ENCODE measurements around the gene CASP4.
"Not testable (repeated sequence)": the region's sequence is repeated elsewhere in the genome, so short reads cannot be mapped to it uniquely, and the experiment has no call there.

The CASP4 gene

GRCh38 chr11:104956528-104956927 lies 11.8 kb downstream of the CASP4 start:
- DNase-seq (ENCODE audit: low spot score): no peak

GRCh38 chr11:104946907-104947306 lies 21.5 kb downstream of the CASP4 start:
- peak; percentile 2 for DNase-seq (ENCODE audit: low spot score)

GRCh38 chr11:104944076-104944475 lies 24.3 kb downstream of the CASP4 start:
- DNase-seq (ENCODE audit: low spot score): no peak

- DNase-seq (ENCODE audit: low spot score): no peak
Observed at GRCh38 chr11:104943561-104943960, 24.8 kb downstream of the CASP4 start.

GRCh38 chr11:104934594-104934993 lies 33.8 kb downstream of the CASP4 start:
- DNase-seq (ENCODE audit: low spot score): no peak

GRCh38 chr11:104934073-104934472 lies 34.3 kb downstream of the CASP4 start:
- DNase-seq (ENCODE audit: low spot score): not testable (repeated sequence)

GRCh38 chr11:104928811-104929210 lies 39.6 kb downstream of the CASP4 start:
- no peak for DNase-seq (ENCODE audit: low spot score)

- DNase-seq (ENCODE audit: low spot score): no peak
Observed at GRCh38 chr11:104926771-104927611, 41.4 kb downstream of the CASP4 start.

- no peak for DNase-seq (ENCODE audit: low spot score)
Observed at GRCh38 chr11:104925850-104926249, 42.5 kb downstream of the CASP4 start.

- DNase-seq (ENCODE audit: low spot score): no peak
Observed at GRCh38 chr11:104918113-104918824, 50.1 kb downstream of the CASP4 start.

GRCh38 chr11:104917271-104918112 lies 50.9 kb downstream of the CASP4 start:
- DNase-seq (ENCODE audit: low spot score): no peak

- DNase-seq (ENCODE audit: low spot score): no peak
Observed at GRCh38 chr11:104916442-104916841, 51.9 kb downstream of the CASP4 start.

GRCh38 chr11:104912102-104912501 lies 56.3 kb downstream of the CASP4 start:
- no peak for DNase-seq (ENCODE audit: low spot score)

- no peak for DNase-seq (ENCODE audit: low spot score)
Observed at GRCh38 chr11:104908186-104908531, 60.2 kb downstream of the CASP4 start.

- no peak for DNase-seq (ENCODE audit: low spot score)
Observed at GRCh38 chr11:104907521-104908185, 60.7 kb downstream of the CASP4 start.

GRCh38 chr11:104905271-104905670 lies 63.1 kb downstream of the CASP4 start:
- DNase-seq (ENCODE audit: low spot score): no peak

- no peak for DNase-seq (ENCODE audit: low spot score)
Observed at GRCh38 chr11:104899226-104899625, 69.1 kb downstream of the CASP4 start.

- DNase-seq (ENCODE audit: low spot score): no peak
Observed at GRCh38 chr11:104898685-104899013, 69.7 kb downstream of the CASP4 start.

- no peak for DNase-seq (ENCODE audit: low spot score)
Observed at GRCh38 chr11:104897891-104898684, 70.3 kb downstream of the CASP4 start, which contains the start of gene CASP12. Gene CASP12 (minus strand): TSS chr11:104898460.

- no peak for DNase-seq (ENCODE audit: low spot score)
Observed at GRCh38 chr11:104895634-104896033, 72.7 kb downstream of the CASP4 start.

- no peak for DNase-seq (ENCODE audit: low spot score)
Observed at GRCh38 chr11:104893876-104894275, 74.5 kb downstream of the CASP4 start.
